ENCODE data around the gene TIAM2. TPM values are rescaled to one million over a fixed set of nuclear protein-coding genes. Genes with fewer than 3 reads are reported as not detected.
A peak's percentile ranks its signal among the peaks of the same experiment; 100 is the strongest.

Gene TIAM2
- total RNA-seq, 1 donor, result 8.9 TPM

DNA sequence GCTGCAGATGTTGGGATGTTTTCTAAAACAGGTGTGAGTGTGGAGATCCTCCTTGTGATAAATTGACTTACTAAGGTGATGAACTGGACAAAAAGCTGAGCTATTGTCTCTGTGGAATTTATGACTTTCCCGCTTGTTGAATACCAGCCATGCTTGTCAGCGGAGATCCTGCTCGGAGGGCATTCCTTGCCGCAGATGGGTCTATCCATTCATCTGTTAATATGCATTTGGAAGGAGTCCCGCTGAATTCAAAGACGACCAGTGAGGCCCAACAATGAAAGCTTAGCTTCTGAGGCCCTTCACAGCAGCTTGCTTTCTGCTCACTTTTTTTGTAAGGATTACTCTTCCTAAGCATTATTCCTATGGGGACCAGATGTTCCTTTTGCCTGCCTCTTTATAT is 124.9 kb downstream of the TIAM2 start:
- H3K4me3 ChIP-seq (ENCODE audit: low read depth, low read length), result no peak overlapping the region
- DNase-seq (ENCODE audit: low read depth), result no peak
- TF ChIP-seq, protein P1, sequence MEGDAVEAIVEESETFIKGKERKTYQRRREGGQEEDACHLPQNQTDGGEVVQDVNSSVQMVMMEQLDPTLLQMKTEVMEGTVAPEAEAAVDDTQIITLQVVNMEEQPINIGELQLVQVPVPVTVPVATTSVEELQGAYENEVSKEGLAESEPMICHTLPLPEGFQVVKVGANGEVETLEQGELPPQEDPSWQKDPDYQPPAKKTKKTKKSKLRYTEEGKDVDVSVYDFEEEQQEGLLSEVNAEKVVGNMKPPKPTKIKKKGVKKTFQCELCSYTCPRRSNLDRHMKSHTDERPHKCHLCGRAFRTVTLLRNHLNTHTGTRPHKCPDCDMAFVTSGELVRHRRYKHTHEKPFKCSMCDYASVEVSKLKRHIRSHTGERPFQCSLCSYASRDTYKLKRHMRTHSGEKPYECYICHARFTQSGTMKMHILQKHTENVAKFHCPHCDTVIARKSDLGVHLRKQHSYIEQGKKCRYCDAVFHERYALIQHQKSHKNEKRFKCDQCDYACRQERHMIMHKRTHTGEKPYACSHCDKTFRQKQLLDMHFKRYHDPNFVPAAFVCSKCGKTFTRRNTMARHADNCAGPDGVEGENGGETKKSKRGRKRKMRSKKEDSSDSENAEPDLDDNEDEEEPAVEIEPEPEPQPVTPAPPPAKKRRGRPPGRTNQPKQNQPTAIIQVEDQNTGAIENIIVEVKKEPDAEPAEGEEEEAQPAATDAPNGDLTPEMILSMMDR (IDR thresholded peaks at IDR 0.05; ENCODE audit: insufficient read depth, low read length), result no peak

- H3K4me3 ChIP-seq (ENCODE audit: low read depth, low read length), result peak overlapping the region; percentile 28
- DNase-seq (ENCODE audit: low read depth), result no peak
- TF ChIP-seq, protein P1 (IDR thresholded peaks at IDR 0.05; ENCODE audit: insufficient read depth, low read length), result no peak
Measured at GRCh38 chr6:155121294-155121693, 126.2 kb downstream of the TIAM2 start.

- TF ChIP-seq, protein P1 (IDR thresholded peaks at IDR 0.05; ENCODE audit: insufficient read depth, low read length), result no peak
Measured at GRCh38 chr6:155121699-155122098, 126.6 kb downstream of the TIAM2 start.

DNA sequence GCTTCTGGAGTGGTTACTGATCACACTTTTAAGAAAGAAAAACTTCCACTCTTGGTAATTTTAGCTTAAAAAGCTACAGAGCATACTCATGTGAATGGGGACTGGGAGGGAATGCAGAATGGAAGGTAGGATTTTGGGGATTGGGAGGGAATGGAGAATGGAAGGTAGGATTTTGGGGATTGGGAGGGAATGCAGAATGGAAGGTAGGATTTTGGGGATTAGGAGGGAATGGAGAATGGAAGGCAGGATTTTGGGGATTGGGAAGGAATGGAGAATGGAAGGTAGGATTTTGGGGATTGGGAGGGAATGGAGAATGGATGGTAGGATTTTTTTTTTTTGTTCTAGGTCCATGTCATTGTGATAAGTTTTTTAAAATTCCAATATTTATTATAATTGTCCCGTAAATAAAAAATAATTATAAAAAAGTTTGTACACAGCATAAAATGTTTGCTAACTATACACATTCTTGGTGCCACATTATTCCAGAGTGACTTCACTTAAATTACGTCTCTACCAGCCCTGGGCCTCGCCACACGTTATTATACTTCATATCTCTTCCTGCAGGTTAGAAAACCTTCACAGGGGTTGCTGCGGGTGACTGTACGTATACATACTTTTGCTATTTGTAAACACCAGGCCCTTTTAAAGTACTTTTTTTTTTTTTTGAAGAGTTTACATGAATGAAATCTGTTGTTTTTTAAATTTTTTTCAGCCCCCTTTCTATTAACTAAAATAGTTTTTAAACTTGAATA is 127.3 kb downstream of the TIAM2 start:
- no peak for DNase-seq (ENCODE audit: low read depth)
- no peak overlapping the region for H3K4me3 ChIP-seq (ENCODE audit: low read depth, low read length)
- TF ChIP-seq, protein P1 (IDR thresholded peaks at IDR 0.05; ENCODE audit: insufficient read depth, low read length), result no peak

More at GRCh38 chr6:155121699-155122098, 126.6 kb downstream of the TIAM2 start:
- DNase-seq (ENCODE audit: low read depth), result peak; percentile 33
- peak overlapping the region; percentile 28 for H3K4me3 ChIP-seq (ENCODE audit: low read depth, low read length)

- TF ChIP-seq, protein P1 (IDR thresholded peaks at IDR 0.05; ENCODE audit: insufficient read depth, low read length), result no peak
- no peak for DNase-seq (ENCODE audit: low read depth)
- H3K4me3 ChIP-seq (ENCODE audit: low read depth, low read length), result no peak overlapping the region
Measured at GRCh38 chr6:155123520-155123919, 128.4 kb downstream of the TIAM2 start.

DNA sequence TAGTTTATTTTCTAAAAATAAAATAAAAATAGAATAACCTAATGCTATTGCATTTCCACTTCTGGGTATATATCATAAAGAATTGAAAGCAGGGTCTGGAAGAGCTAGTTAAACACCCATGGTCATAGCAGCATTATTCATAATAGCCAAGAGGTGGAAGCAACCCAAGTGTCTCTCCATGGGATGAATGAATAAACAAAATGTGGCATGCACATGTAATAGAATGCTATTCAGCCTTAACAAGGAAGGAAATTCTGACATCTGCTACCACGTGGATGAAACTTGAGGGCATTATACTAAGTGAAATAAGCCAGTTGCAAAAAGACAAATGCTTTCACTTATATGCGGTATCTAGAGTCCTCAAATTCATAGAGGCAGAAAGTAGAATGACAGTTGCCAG is 130.8 kb downstream of the TIAM2 start:
- no peak for DNase-seq (ENCODE audit: low read depth)

More for the DNA sequence above, 130.8 kb downstream of the TIAM2 start:
- TF ChIP-seq, protein P1 (IDR thresholded peaks at IDR 0.05; ENCODE audit: insufficient read depth, low read length), result no peak
- H3K4me3 ChIP-seq (ENCODE audit: low read depth, low read length), result no peak overlapping the region
